KOPT-K1 (cell line): ENCODE data around the gene LYRM9.

ENCODE experiments used
- H3K27ac ChIP-seq: fragments of 200-600 bp; sonication (generic); 2 replicates; pipeline ENCODE4 v1.5.1; 2016; ENCODE audit warnings: antibody characterized with exemption, mild to moderate bottlenecking, low read depth, low read length; ENCODE audit not compliant: poor library complexity, severe bottlenecking
- H3K36me3 ChIP-seq: fragments of 200-600 bp; sonication (generic); 2 replicates; pipeline ENCODE4 v1.5.1; 2017; ENCODE audit warnings: antibody characterized with exemption, mild to moderate bottlenecking, low read length, moderate library complexity; ENCODE audit not compliant: insufficient read depth
- H3K9me3 ChIP-seq: fragments of 200-600 bp; sonication (generic); 2 replicates; pipeline ENCODE4 v1.5.1; 2017; ENCODE audit warnings: antibody characterized with exemption, low read length, mild to moderate bottlenecking; ENCODE audit not compliant: insufficient read depth, poor library complexity, severe bottlenecking

Gene LYRM9

DNA sequence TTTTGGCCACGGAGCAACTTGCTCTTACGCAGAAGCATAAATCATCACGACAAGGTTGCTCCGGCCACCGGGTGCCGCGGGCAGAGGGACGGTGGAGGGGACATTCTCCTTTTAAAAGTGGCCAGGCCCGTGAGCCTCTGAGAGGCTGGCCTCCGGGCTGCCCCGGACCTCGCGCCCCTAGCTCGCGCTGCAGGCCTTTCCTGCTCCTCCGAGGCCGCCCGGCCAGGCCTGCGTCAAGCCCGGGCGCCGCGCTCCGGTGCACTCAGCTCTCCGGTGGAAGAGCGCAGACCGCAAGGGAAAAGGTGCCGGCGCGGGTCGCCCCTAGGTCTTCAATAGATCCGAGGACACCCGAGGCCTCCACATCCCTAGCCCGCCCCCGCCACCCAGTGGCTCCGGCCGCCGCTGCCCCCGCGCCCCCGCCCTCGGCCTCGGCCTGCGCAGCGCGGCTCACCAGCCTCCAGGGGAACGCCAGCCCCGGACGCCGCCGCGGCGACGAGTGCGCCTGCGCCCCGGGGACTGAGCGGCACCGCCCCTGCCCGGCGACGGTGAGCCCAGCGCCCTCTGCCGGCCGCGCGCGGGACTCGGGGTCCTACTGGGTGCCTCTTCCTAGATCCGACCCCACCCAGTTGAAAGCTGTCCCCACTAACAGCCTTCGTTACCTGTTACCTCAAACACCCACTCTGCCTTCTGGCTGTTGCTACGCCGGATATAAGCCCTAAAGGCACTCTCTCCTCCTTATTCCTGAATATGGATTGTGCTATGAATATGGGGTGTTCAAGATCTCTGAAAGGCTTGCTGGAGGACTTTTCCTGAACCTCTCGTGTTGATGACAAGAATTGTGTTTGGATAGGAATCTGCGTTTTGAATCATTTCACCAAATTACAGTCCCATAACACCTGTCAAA, at the start of gene LYRM9:
TSS of gene LYRM9 (minus strand) at position 500 of the 904 bp plus-strand sequence. CDS start 10,671 bp downstream, outside the sequence.
- no peaks in the 10 kb centered on the region for H3K36me3 ChIP-seq
- H3K9me3 ChIP-seq: no peaks in the 10 kb centered on the region
- H3K27ac ChIP-seq: peak within 1 kb of the TSS; percentile 17

DNA sequence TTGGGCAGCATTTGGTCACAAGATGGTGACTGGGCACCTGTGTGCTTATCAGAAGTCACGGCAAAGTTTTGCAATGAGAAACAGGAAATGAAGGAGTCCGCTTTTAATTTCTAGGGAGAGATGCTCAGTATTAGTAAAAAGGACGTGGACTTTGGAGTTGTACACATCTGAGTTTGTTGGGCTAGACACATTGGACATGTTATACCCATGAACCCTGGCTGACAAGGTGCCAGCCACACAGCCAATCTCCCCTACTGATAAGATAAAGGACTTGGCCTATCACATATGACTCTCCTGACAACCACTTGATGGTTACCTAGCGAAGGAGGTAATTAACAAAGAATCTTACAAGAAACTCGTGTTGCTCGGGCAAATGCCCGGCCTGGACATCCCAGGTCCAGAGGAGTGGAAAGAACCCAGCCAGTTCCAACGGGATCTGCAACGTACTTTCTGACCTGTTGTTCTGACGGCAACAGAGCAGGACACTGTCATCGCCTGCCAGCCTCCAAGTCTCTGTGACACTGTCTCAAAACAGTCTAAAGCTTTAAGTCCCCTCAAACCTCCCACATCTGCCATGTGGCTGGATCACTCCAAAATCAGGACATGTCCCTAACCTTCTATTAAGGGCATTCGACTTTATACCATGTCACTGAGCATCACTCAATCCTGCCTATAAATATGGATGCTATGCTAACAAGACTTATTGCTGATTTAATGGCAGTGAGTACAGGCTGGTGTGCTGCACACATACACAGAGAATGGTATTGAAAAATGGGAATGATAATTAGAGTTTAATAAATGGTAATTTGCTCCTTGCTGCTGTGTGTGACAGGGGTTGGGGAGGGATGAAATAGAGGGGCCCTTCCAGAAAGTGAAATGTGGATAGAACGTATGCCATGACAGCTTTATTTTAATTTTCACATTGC, 47.6 kb upstream of the LYRM9 start:
- no peaks in the 10 kb centered on the region for H3K9me3 ChIP-seq
- no peaks in the 10 kb centered on the region for H3K36me3 ChIP-seq
- H3K27ac ChIP-seq: no peak overlapping the region

DNA sequence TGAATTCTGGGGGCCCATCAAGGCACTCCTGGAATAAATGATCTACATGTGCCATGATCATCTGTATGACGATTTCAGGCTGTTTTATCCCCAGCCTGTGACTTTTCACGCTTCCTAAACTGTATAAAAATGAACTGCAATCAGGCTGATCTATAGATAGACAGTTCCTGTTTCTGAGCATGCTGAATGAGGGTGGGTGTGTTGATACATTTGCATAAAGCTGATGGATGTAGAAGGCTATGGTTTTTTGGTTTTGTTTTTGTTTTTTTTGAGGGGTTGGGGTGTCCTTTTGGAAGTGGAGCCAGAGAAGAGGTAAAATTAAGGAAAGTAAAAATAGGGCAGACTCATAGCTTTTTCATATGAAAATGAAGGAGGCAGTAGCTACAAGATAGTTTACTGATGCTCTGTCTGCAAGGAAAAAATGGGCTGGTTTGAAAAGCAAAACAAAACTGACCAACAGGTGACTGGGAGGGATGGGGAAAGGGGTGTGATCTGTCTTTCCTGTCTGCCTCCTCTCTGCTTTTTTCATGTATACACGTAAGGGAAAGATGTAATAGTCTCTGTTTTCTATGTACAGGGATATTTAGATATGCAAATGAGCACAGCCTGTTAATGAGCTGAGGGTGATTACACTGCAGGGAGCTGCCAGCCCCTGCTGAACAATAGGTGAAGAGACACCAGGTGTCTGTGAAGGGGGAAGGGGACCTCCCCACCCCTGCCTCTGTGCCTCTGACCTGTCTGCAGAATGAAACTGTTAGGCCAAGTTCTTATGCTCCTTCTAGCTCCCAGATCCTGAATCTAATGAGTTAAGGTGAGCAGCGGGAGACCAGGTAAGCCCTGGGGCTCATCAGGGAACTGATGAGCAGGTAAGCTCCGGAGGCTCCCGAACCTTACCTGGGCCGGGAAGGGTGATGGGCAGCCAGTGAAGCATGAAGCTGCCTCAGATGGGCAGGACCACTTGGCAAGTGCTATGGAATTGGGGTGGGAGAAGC, 46.6 kb upstream of the LYRM9 start:
- H3K9me3 ChIP-seq: no peaks in the 10 kb centered on the region
- no peak overlapping the region for H3K27ac ChIP-seq
- H3K36me3 ChIP-seq: no peaks in the 10 kb centered on the region

DNA sequence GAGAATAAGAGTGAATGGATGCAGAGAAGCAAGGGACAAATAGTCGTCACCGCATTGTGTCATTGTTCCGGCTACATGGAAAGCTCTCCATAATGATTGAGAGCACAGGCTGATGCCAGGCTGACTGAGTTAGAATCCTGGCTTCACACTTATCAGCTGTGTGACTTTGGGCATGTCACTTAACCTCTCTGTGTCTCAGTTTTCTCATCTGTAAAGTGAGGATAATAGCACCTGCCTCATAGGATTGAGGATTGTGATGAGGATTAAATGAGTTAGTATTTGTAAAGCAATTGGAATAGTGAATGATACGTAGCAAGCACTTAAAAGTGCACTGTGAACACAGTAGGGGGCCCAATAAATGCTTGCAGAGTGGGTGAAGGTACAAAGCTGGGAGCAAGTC, 45.7 kb upstream of the LYRM9 start:
- Histone ChIP-seq H3K36me3 (no peaks in the 10 kb centered on the region), H3K9me3 (peaks cover 1% of the 10 kb centered on the region), H3K27ac (no peak overlapping the region)

DNA sequence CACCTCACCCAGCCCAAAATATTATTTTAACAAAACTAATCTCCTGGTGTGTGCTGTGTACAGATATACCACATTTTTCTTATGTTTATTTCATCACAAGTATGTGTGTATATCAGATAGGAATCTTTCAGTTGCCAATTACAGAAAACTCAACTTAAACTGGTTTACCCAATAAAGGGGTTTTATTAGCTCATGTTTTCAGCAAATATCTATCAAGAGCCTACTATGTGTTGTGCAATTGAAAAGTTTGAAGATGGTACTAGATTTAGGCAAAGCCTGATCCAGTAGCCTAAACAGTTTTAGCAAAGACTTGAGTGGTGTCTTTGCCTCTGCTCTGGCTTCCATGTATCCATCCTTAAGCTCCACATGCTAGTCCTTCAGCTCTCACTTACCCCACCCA, 45.1 kb upstream of the LYRM9 start:
- peaks cover 7% of the 10 kb centered on the region for H3K9me3 ChIP-seq

DNA sequence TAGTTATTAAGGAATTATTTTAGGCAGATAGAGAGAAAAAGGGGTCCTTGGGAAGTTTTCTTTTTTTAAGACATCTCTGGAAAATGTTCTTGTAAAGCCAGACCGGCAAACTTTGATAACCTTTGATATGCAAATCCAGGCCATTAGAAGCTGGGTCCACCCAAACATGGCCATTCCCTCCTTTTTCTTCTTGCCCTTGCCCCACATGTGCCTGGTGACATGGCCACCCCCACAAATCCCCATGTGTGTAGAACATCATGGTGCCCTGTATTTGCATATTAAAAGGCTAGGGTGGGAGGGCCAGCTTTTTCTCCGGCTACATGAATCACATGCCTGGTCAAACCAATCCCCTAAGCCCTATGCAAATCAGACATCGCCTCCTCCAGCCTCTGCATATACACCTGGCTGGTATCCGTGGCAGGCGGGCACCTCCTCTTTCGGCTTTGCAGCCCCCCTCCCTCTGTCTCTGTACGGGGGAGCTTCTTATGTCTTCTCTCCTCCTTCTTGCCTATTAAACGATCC, 43.9 kb upstream of the LYRM9 start:
- Histone ChIP-seq H3K27ac (no peak overlapping the region), H3K9me3 (peaks cover 7% of the 10 kb centered on the region), H3K36me3 (no peaks in the 10 kb centered on the region)

More for the DNA sequence above, 45.1 kb upstream of the LYRM9 start:
- H3K27ac ChIP-seq: no peak overlapping the region
- no peaks in the 10 kb centered on the region for H3K36me3 ChIP-seq

DNA sequence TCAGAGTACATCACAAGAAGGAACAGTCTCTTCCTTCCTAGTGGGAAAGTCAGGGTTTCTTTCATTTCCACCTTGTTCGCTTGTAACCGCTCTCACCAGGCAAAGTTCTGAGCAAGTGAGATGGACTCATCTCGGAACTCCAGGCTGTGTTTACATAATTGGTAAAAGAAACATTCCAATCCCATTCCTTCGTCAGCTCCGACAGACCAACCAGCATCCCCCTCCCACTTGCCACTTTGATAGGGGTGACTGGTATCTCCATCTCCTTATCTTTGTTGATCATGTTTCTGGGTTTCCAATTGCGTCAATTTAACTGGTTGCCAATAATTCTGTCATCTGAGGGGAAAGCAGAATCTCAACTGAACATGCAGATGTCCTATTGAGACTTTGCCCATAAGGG, 36.8 kb upstream of the LYRM9 start:
- peaks cover 13% of the 10 kb centered on the region for H3K9me3 ChIP-seq
- no peak overlapping the region for H3K27ac ChIP-seq
- H3K36me3 ChIP-seq: no peaks in the 10 kb centered on the region

DNA sequence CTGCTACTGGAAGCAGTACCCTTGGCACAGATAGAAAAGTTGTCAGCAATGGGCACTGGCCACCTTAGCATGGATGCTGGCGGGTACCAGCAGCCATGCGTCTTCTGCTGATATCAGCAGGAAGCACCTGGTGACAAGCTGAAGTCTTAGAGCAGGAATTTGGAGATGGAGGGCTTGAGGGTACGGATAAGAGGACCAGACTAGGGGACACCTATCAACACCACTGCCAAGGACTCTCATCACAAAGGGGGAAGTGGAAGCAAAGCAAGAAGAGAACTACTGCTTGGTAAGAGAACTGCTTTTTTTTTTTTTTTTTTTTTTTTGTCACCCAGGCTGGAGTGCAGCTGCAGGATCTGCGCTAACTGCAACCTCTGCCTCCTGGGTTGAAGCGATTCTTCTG, 35.4 kb upstream of the LYRM9 start:
- H3K27ac ChIP-seq: no peak overlapping the region
- no peaks in the 10 kb centered on the region for H3K36me3 ChIP-seq

DNA sequence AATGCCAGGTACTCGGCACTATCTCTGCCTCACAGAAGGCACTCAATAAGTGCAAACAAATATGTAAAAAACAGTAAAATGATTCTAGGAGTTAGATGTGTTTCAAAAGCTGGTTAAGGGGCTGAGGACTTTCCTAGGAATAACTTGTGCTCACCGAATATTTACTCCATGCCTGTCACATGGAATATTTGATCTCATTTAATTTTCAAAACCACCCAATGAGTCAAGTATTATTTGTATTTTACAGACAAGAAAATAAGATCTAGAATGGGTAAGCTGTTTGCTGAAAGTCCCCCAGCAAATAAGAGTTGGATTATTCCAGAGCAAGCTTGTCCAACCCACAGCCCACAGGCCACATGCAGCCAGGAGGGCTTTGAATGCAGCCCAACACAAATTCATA, 34.6 kb upstream of the LYRM9 start:
- no peak overlapping the region for H3K27ac ChIP-seq
- no peaks in the 10 kb centered on the region for H3K36me3 ChIP-seq

More for the DNA sequence above, 35.4 kb upstream of the LYRM9 start:
- peaks cover 9% of the 10 kb centered on the region for H3K9me3 ChIP-seq

DNA sequence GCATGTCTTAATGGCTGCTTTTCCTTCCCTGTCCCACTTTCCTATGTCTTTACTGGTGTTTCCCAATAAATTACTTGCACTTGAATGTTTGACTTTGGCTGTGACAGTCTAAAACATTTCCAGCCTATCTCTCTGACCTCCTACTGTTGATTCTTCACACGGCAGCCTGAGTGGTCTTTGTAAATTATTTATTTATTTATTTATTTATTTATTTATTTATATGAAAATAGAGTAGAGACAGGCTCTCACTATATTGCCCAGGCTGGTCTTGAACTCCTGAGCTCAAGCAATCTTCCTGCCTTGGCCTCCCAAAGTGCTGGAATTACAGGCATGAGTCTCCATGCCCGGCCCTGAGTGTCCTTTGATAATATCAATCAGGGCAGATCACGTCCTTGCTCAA, 28.4 kb upstream of the LYRM9 start:
- Histone ChIP-seq H3K36me3 (no peaks in the 10 kb centered on the region), H3K27ac (no peak overlapping the region), H3K9me3 (no peaks in the 10 kb centered on the region)

More for the DNA sequence above, 34.6 kb upstream of the LYRM9 start:
- peaks cover 6% of the 10 kb centered on the region for H3K9me3 ChIP-seq

DNA sequence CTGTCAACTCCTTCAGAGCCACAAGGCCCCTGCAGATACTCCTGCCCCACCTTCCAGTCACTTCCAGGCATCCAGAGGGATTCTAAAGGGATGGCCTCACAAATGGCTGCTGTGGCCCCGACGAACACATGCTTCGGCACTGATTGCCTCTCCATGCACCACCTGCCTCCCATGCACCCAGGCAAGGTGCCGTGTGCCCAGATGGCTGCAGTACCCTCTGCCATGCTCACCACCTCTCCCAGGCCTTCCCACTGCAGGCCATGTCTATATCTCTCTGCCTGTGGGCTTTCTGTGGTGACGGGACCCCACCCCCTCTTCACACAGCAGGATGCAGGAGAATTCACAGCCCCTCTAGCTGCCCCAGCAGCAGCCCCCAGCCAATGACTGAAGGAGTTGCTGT, 27.9 kb upstream of the LYRM9 start:
- Histone ChIP-seq H3K27ac (no peak overlapping the region), H3K9me3 (no peaks in the 10 kb centered on the region), H3K36me3 (no peaks in the 10 kb centered on the region)

DNA sequence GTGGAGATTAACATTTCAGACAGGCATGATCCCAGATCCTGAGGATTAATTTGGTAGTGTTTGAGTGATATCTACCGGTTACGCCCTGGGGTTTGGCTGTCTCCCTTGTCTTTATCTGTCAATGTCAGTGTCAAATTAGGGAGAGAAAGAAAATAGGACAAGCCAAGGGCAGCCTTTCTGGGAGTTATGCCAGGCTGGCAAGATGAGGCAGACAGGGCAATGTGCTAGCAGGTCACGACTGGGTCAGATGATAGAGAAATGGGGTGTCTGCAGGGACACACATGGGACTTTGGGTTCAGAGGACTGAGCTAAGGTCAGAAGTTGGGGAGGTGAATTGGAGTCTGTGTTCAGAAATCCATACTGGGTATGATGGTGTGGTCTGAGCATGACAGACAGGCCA, 27.4 kb upstream of the LYRM9 start:
- Histone ChIP-seq H3K9me3 (no peaks in the 10 kb centered on the region), H3K27ac (no peak overlapping the region), H3K36me3 (no peaks in the 10 kb centered on the region)

DNA sequence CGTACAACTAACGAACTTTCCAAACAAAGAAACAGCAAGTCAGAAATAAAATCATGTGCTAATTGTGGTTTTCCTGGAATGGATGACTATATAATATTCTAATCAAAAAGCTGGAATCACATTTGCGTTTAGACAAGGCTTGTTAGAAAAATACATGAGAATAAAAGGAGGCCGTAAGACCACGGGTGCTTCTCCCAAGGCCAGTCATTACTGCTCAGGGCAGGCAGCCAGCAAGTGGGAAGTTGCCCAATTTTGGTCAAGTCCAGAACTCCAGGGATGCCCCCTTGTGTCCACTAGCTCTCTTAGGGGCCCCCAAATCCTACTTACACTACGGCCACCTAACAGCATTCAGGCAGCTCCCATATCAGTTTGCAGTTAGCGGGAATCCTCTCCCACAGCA, 25.9 kb upstream of the LYRM9 start:
- H3K27ac ChIP-seq: no peak overlapping the region
- H3K36me3 ChIP-seq: no peaks in the 10 kb centered on the region

DNA sequence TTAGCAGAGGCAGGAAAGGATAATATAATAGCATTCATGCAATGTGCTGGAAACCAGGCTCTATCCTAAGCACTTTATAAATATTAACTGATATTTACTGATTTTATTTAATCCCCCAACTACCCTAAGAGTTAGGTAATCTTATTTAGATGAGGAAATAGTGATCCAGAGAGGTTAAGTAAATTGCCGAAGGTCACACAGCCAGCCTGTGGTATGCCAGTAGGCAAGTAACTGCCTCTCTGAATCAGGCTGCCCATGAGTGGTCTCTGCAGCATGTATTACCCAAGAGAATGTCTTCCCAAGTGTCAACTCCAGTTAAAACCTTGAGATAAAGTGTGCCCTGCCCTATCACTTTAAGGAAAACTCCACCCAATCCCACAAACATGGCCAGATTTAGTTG, 25.3 kb upstream of the LYRM9 start:
- Histone ChIP-seq H3K36me3 (no peaks in the 10 kb centered on the region), H3K9me3 (no peaks in the 10 kb centered on the region), H3K27ac (no peak overlapping the region)

More for the DNA sequence above, 25.9 kb upstream of the LYRM9 start:
- H3K9me3 ChIP-seq: no peaks in the 10 kb centered on the region
